K562 (cell line): ENCODE results near the gene ANKRD12. TPM values are rescaled to one million over a fixed set of nuclear protein-coding genes. Genes with fewer than 3 reads are reported as not detected.

Source experiments
- ATAC-seq: fragments of 200-7000 bp; cut with Tn5 transposase; 3 replicates; pipeline ENCODE4 v1.9.1; 2020; ENCODE audit warnings: moderate library complexity
- BruUV-seq: library from RNA; stranded (reverse); fragments of 400-500 nt; replicated peaks from 2 replicates; lab custom pipeline; 2021; lab: Mats Ljungman, UMichigan
- CTCF ChIA-PET: fragments of 300-600 bp; formaldehyde crosslinking; extraction: SDS; loops from one replicate; lab custom pipeline; 2021; ENCODE audit warnings: low intra/inter-chr PET ratio; lab: Yijun Ruan, JAX
- POLR2A ChIA-PET: fragments of 300-600, 350-650 bp; sonication (Branson Sonifier 250); formaldehyde crosslinking; extraction: SDS; loops from one replicate; lab custom pipeline; 2021; ENCODE audit warnings: antibody characterized with exemption, inconsistent platforms; lab: Yijun Ruan, JAX
- DNase-seq, 4 experiments: peaks; one replicate each; pipeline versions ENCODE4 v3.0.0 to v3.0.0-alpha.2; 2011 to 2018; ENCODE audit warnings: low spot score in 3 of 4, mixed read lengths in 3 of 4; ENCODE audit errors: extremely low read depth in 1 of 4
- FAIRE-seq: peaks from 2 replicates; lab custom pipeline; 2011; peaks lifted over from hg19 to GRCh38; lab: Jason Lieb, UNC
- H2AFZ ChIP-seq: 2 replicates; pipeline ENCODE4 v1.6.0; 2011; ENCODE audit warnings: low read depth, low read length, control low read depth, inconsistent platforms
- H3K27ac ChIP-seq: fragments of 200-600 bp; 3 replicates; pipeline ENCODE4 v1.8.0; 2011; ENCODE audit warnings: low read depth, mild to moderate bottlenecking, control low read depth, inconsistent platforms, low read length, moderate library complexity, mixed read lengths; ENCODE audit errors: extremely low read depth
- H3K27me3 ChIP-seq, 2 experiments: fragments of 300-600 bp in 1 of 2; 2 replicates in 1 of 2; 3 replicates in 1 of 2; pipeline versions ENCODE4 v1.6.0 to v1.8.0; 2011; ENCODE audit warnings: inconsistent platforms in 2 of 2, low read length in 2 of 2, mild to moderate bottlenecking in 1 of 2, mixed read lengths in 1 of 2, moderate library complexity in 1 of 2; ENCODE audit not compliant: control insufficient read depth in 2 of 2, insufficient read depth in 2 of 2
- H3K36me3 ChIP-seq: fragments of 300-600 bp; 3 replicates; pipeline ENCODE4 v1.8.0; 2011; ENCODE audit warnings: mild to moderate bottlenecking, low read length, inconsistent platforms; ENCODE audit not compliant: control insufficient read depth, insufficient read depth
- H3K4me1 ChIP-seq, 2 experiments: fragments of 200-600 bp in 1 of 2; replicated peaks in 1 of 2; 2 replicates in 1 of 2; 3 replicates in 1 of 2; pipeline versions ENCODE4 v1.5.1 to v1.8.0; 2011; ENCODE audit warnings: inconsistent platforms in 2 of 2, low read length in 2 of 2, mild to moderate bottlenecking in 1 of 2, mixed read lengths in 1 of 2, moderate library complexity in 1 of 2; ENCODE audit not compliant: control insufficient read depth in 2 of 2, insufficient read depth in 2 of 2
- H3K4me2 ChIP-seq: 2 replicates; pipeline ENCODE4 v1.6.1; 2011; ENCODE audit warnings: low read length, control low read depth, inconsistent platforms, mixed read lengths; ENCODE audit not compliant: insufficient read depth
- H3K4me3 ChIP-seq: fragments of 200-600 bp; sonication (generic), shearing (Covaris generic); 2 replicates; pipeline ENCODE4 v1.5.1; 2016; ENCODE audit warnings: control low read depth, inconsistent platforms
- H3K79me2 ChIP-seq: fragments of 200-600 bp; 3 replicates; pipeline ENCODE4 v1.8.0; 2011; ENCODE audit warnings: low read length, inconsistent platforms; ENCODE audit not compliant: control insufficient read depth, insufficient read depth
- H3K9ac ChIP-seq, 2 experiments: 2 replicates each; pipeline versions ENCODE4 v1.6.0 to v1.6.1; 2011; ENCODE audit warnings: low read depth in 2 of 2, low read length in 2 of 2, control low read depth in 1 of 2, inconsistent platforms in 1 of 2, mild to moderate bottlenecking in 1 of 2, mixed read lengths in 1 of 2; ENCODE audit not compliant: insufficient read depth in 1 of 2
- H3K9me1 ChIP-seq: one replicate; pipeline ENCODE4 v1.6.0; 2011; ENCODE audit warnings: inconsistent platforms, mild to moderate bottlenecking, low read length, moderate library complexity; ENCODE audit not compliant: control insufficient read depth, insufficient read depth
- H3K9me3 ChIP-seq: replicated peaks from 2 replicates; pipeline ENCODE4 v1.5.1; 2011; ENCODE audit warnings: low read depth, low read length, inconsistent platforms; ENCODE audit not compliant: control insufficient read depth, insufficient read depth
- H4K20me1 ChIP-seq: replicated peaks from 2 replicates; pipeline ENCODE4 v1.6.1; 2011; ENCODE audit warnings: low read length, inconsistent platforms, mixed read lengths; ENCODE audit not compliant: control insufficient read depth, insufficient read depth
- DIDO1 ChIP-seq: fragments of 450-650 bp; IDR thresholded peaks from 2 replicates; pipeline ENCODE4 v1.6.1; 2016; ENCODE audit warnings: low read depth, missing biosample characterization, missing genetic modification characterization
- DMBX1 ChIP-seq: fragments of 250-450 bp; sonication (Bioruptor Pico); IDR thresholded peaks from 2 replicates; pipeline ENCODE4 v1.8.0; 2022; ENCODE audit warnings: inconsistent platforms, mild to moderate bottlenecking, moderate library complexity, borderline replicate concordance
- EGR1 ChIP-seq: fragments of 450-650 bp; conservative IDR thresholded peaks from 2 replicates; pipeline ENCODE4 v1.6.1; 2017; ENCODE audit warnings: mild to moderate bottlenecking
- PHF21A ChIP-seq: fragments of 450-650 bp; IDR thresholded peaks from 2 replicates; pipeline ENCODE4 v1.6.1; 2017; ENCODE audit warnings: low read depth, borderline replicate concordance
- PRPF4 ChIP-seq: fragments of 200-400 bp; formaldehyde crosslinking; IDR thresholded peaks from one replicate; pipeline ENCODE4 v1.6.1; 2017; ENCODE audit warnings: low read length, low read depth, mild to moderate bottlenecking; ENCODE audit not compliant: insufficient read depth, poor library complexity, severe bottlenecking
- USF2 ChIP-seq: sonication (generic); formaldehyde crosslinking; IDR thresholded peaks from 2 replicates; pipeline ENCODE4 v1.5.0; 2020; ENCODE audit warnings: missing genetic modification reagents
- WGBS: fragments of 100-300 bp; shearing (Covaris generic); methylation state at CpG from one replicate; pipeline ENCODE4 v1.1.6; 2016; ENCODE audit warnings: low coverage, mixed read lengths; ENCODE audit not compliant: insufficient coverage; ENCODE audit errors: missing lambda C conversion rate; 5-methylcytosine and 5-hydroxymethylcytosine counted together
- in situ Hi-C: fragments of 300-500 bp; cut with MboI; formaldehyde crosslinking; loops from 4 replicates; pipeline ENCODE4 v1.15.0; 2018; ENCODE audit warnings: inconsistent platforms, mixed read lengths
- intact Hi-C: fragments of 100-400 bp; cut with micrococcal nuclease; formaldehyde crosslinking; loops from 2 replicates; pipeline ENCODE4 v1.14.2; 2022
- polyA plus RNA-seq, 8 experiments: library from polyadenylated mRNA; depleted of rRNA in 4 of 8; stranded (reverse) in 5 of 8; unstranded in 3 of 8; fragments of >200 nt; fragmentation: Nextera tagmentation in 2 of 8; fragmentation: Illumina TruSeq in 1 of 8; extraction: Ambion mirVana in 2 of 8; extraction: Trizol in 1 of 8; gene quantifications; 2 replicates each; pipeline versions ENCODE4 v1.2.1 to v1.2.3, GENCODE V29; 2011 to 2014; ENCODE audit warnings: inconsistent platforms in 1 of 8, missing spikeins in 1 of 8
- total RNA-seq, 7 experiments: library from RNA; depleted of rRNA in 6 of 7; stranded (reverse); fragments of >200 nt in 6 of 7; fragmentation: Illumina TruSeq in 2 of 7; extraction: Trizol in 2 of 7; gene quantifications; 2 replicates each; pipeline versions ENCODE4 v1.2.1 to v1.2.3, GENCODE V29; 2011 to 2021; ENCODE audit warnings: low replicate concordance in 1 of 7
- TF ChIP-seq, protein P1 (sequence below), 2 experiments: fragments of 450-650 bp; IDR thresholded peaks; 2 replicates each; pipeline ENCODE4 v1.6.1; 2018; ENCODE audit warnings: mild to moderate bottlenecking in 2 of 2, low read depth in 1 of 2; ENCODE audit not compliant: partially characterized antibody in 2 of 2

Gene ANKRD12
- total and polyA plus RNA-seq, 9 of the 15 experiments (the other 6 are each of a cell fraction or from before 2014, with no cell fraction given) = 6.6 to 28.2 (median 16.0) TPM

- no peak for DNase-seq
- Histone ChIP-seq H3K4me1 (no peaks in the 10 kb centered on the region), H3K4me3 (no peak overlapping the region), H3K9me3 (no peaks in the 10 kb centered on the region), H2AFZ (no peak overlapping the region), H4K20me1 (no peaks in the 10 kb centered on the region), H3K9ac (no peak overlapping the region), H3K4me2 (no peak overlapping the region), H3K27me3 (no peaks in the 10 kb centered on the region), H3K27ac (no peak overlapping the region), H3K9me1 (no peaks in the 10 kb centered on the region), H3K36me3 (peaks cover 12% of the 10 kb centered on the region; the same call in 2 of the 3 replicates), H3K79me2 (no peaks in the 10 kb centered on the region)
- ChIA-PET CTCF (no interaction called here), POLR2A (no interaction called here)
- in situ Hi-C loops (no loop called here), intact Hi-C loops (no loop called here)
- WGBS = 88% methylated on average over 2 of the region's 2 CpGs
- no TSS peak for BruUV-seq
- peak; percentile 26 for FAIRE-seq
- no peak for ATAC-seq
- TF ChIP-seq DIDO1 (tag) (no peak), PHF21A (no peak), DMBX1 (CRISPR knock-in tag) (no peak), USF2 (CRISPR knock-in tag) (no peak), PRPF4 (no peak), EGR1 (no peak)
- TF ChIP-seq, protein P1, sequence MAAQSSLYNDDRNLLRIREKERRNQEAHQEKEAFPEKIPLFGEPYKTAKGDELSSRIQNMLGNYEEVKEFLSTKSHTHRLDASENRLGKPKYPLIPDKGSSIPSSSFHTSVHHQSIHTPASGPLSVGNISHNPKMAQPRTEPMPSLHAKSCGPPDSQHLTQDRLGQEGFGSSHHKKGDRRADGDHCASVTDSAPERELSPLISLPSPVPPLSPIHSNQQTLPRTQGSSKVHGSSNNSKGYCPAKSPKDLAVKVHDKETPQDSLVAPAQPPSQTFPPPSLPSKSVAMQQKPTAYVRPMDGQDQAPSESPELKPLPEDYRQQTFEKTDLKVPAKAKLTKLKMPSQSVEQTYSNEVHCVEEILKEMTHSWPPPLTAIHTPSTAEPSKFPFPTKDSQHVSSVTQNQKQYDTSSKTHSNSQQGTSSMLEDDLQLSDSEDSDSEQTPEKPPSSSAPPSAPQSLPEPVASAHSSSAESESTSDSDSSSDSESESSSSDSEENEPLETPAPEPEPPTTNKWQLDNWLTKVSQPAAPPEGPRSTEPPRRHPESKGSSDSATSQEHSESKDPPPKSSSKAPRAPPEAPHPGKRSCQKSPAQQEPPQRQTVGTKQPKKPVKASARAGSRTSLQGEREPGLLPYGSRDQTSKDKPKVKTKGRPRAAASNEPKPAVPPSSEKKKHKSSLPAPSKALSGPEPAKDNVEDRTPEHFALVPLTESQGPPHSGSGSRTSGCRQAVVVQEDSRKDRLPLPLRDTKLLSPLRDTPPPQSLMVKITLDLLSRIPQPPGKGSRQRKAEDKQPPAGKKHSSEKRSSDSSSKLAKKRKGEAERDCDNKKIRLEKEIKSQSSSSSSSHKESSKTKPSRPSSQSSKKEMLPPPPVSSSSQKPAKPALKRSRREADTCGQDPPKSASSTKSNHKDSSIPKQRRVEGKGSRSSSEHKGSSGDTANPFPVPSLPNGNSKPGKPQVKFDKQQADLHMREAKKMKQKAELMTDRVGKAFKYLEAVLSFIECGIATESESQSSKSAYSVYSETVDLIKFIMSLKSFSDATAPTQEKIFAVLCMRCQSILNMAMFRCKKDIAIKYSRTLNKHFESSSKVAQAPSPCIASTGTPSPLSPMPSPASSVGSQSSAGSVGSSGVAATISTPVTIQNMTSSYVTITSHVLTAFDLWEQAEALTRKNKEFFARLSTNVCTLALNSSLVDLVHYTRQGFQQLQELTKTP (IDR thresholded peaks at IDR 0.05; ENCODE audit: low read depth in 1 of 2, partially characterized antibody in 2 of 2) = no peak
Measured at GRCh38 chr18:9285604-9286003, 149.0 kb downstream of the ANKRD12 start.
